ENCODE results near the gene CHD9.

The CHD9 gene

DNA sequence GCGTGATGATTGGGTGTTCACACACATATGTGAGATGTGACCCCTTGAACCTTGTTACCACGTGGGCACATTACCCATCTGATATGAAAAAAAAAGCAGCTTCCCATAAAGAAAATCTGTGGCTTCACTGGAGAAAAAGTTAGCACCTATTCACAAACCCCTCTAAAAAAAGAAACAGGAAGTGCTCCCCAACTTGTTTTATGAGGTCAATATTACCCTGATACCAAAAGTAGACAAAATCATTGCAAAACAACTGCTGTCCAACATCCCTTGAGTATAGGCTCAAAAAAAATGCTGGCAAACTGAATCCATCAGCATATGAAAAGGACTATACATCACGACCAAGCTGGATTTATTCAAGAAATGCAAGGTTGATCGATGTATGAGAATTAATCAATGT is 279.8 kb downstream of the CHD9 start:
- CTCF ChIA-PET: no interaction called here
- DNase-seq (ENCODE audit: extremely low spot score): no peak
- TF ChIP-seq FOXM1 (IDR thresholded peaks at IDR 0.05; ENCODE audit: borderline replicate concordance) (no peak), LEF1 (IDR thresholded peaks at IDR 0.05; ENCODE audit: borderline replicate concordance) (no peak), L3MBTL2 (conservative IDR thresholded peaks at IDR 0.05) (no peak), FOXK2 (IDR thresholded peaks at IDR 0.05) (no peak), SP1 (IDR thresholded peaks at IDR 0.05) (no peak), BHLHE40 (IDR thresholded peaks at IDR 0.05; ENCODE audit: borderline replicate concordance) (no peak), NFRKB (IDR thresholded peaks at IDR 0.05) (no peak), ARNT (IDR thresholded peaks at IDR 0.05) (no peak), SUZ12 (IDR thresholded peaks at IDR 0.05) (no peak), TARDBP (IDR thresholded peaks at IDR 0.05) (no peak), PKNOX1 (IDR thresholded peaks at IDR 0.05) (no peak)
- POLR2A ChIA-PET: no interaction called here

- CTCF ChIA-PET: no interaction called here
- TF ChIP-seq FOXK2 (IDR thresholded peaks at IDR 0.05) (no peak), HDGF (IDR thresholded peaks at IDR 0.05; ENCODE audit: borderline replicate concordance) (no peak), LEF1 (IDR thresholded peaks at IDR 0.05; ENCODE audit: borderline replicate concordance) (no peak), SP1 (IDR thresholded peaks at IDR 0.05) (no peak), TARDBP (IDR thresholded peaks at IDR 0.05) (no peak), NFRKB (IDR thresholded peaks at IDR 0.05) (no peak), BHLHE40 (IDR thresholded peaks at IDR 0.05; ENCODE audit: borderline replicate concordance) (no peak), L3MBTL2 (conservative IDR thresholded peaks at IDR 0.05) (no peak), FOXA1 (IDR thresholded peaks at IDR 0.05) (no peak), CTBP1 (IDR thresholded peaks at IDR 0.05; ENCODE audit: borderline replicate concordance) (no peak), FOXM1 (IDR thresholded peaks at IDR 0.05; ENCODE audit: borderline replicate concordance) (no peak), ELF4 (IDR thresholded peaks at IDR 0.05) (no peak), ARNT (IDR thresholded peaks at IDR 0.05) (no peak)
- DNase-seq (ENCODE audit: extremely low spot score): no peak
- POLR2A ChIA-PET: no interaction called here
Observed at GRCh38 chr16:53337294-53337693, 282.5 kb downstream of the CHD9 start.

GRCh38 chr16:53341792-53342191 is 287.0 kb downstream of the CHD9 start:
- DNase-seq (ENCODE audit: extremely low spot score): no peak
- ChIA-PET CTCF (interaction anchor here (0.7 kb wide), 1 partner anchor 50 kb away, joined by 4 read pairs; no protein-coding TSS in a partner anchor), POLR2A (no interaction called here)
- TF ChIP-seq ARNT (IDR thresholded peaks at IDR 0.05) (no peak), ELF4 (IDR thresholded peaks at IDR 0.05) (no peak), CTBP1 (IDR thresholded peaks at IDR 0.05; ENCODE audit: borderline replicate concordance) (no peak), LEF1 (IDR thresholded peaks at IDR 0.05; ENCODE audit: borderline replicate concordance) (no peak), FOXK2 (IDR thresholded peaks at IDR 0.05) (no peak), SP1 (IDR thresholded peaks at IDR 0.05) (no peak), HDGF (IDR thresholded peaks at IDR 0.05; ENCODE audit: borderline replicate concordance) (no peak), FOXA1 (IDR thresholded peaks at IDR 0.05) (no peak), NFRKB (IDR thresholded peaks at IDR 0.05) (no peak), TARDBP (IDR thresholded peaks at IDR 0.05) (no peak), SUZ12 (IDR thresholded peaks at IDR 0.05) (no peak), PKNOX1 (IDR thresholded peaks at IDR 0.05) (no peak), FOXM1 (IDR thresholded peaks at IDR 0.05; ENCODE audit: borderline replicate concordance) (no peak), BHLHE40 (IDR thresholded peaks at IDR 0.05; ENCODE audit: borderline replicate concordance) (no peak), L3MBTL2 (conservative IDR thresholded peaks at IDR 0.05) (no peak), ZNF384 (IDR thresholded peaks at IDR 0.05) (no peak)

DNA sequence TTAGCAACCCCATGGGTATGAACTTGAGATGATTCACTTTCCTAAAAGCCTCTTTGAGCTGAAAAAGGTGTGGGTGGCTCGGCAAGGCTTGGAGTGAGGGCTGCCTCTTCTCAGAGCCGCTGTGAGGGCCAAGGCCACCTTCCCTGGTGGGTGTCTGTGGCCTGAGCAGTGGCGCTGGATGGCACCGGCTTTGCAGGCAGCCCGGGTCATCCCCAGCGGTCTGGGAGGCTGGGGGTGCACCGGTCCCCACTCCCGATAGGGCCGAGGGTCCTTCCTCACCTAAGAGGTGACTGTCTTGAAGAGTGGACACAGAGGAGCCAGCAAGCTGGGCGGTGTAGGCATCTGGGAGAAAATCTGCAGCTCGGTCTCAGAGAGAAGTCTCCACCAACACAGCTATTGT is 300.3 kb downstream of the CHD9 start:
- DNase-seq (ENCODE audit: extremely low spot score): no peak
- ChIA-PET CTCF (no interaction called here), POLR2A (no interaction called here)
- TF ChIP-seq PKNOX1 (IDR thresholded peaks at IDR 0.05): no peak
- no peak for TF ChIP-seq CTBP1 (IDR thresholded peaks at IDR 0.05; ENCODE audit: borderline replicate concordance)
- TF ChIP-seq LEF1 (IDR thresholded peaks at IDR 0.05; ENCODE audit: borderline replicate concordance): no peak
- TF ChIP-seq FOXK2 (IDR thresholded peaks at IDR 0.05): no peak
- TF ChIP-seq ZNF384 (IDR thresholded peaks at IDR 0.05): no peak
- no peak for TF ChIP-seq ELF4 (IDR thresholded peaks at IDR 0.05)
- no peak for TF ChIP-seq L3MBTL2 (conservative IDR thresholded peaks at IDR 0.05)
- no peak for TF ChIP-seq HDGF (IDR thresholded peaks at IDR 0.05; ENCODE audit: borderline replicate concordance)
- TF ChIP-seq FOXA1 (IDR thresholded peaks at IDR 0.05): no peak
- TF ChIP-seq NFRKB (IDR thresholded peaks at IDR 0.05): no peak
- TF ChIP-seq ARNT (IDR thresholded peaks at IDR 0.05): no peak
- no peak for TF ChIP-seq BHLHE40 (IDR thresholded peaks at IDR 0.05; ENCODE audit: borderline replicate concordance)
- TF ChIP-seq FOXM1 (IDR thresholded peaks at IDR 0.05; ENCODE audit: borderline replicate concordance): no peak
- TF ChIP-seq TARDBP (IDR thresholded peaks at IDR 0.05): no peak
- TF ChIP-seq SUZ12 (IDR thresholded peaks at IDR 0.05): no peak
- no peak for TF ChIP-seq SP1 (IDR thresholded peaks at IDR 0.05)

GRCh38 chr16:53356478-53357207 is 301.9 kb downstream of the CHD9 start:
- no peak for TF ChIP-seq FOXK2 (IDR thresholded peaks at IDR 0.05)
- no peak for TF ChIP-seq ZNF384 (IDR thresholded peaks at IDR 0.05)
- no peak for TF ChIP-seq PKNOX1 (IDR thresholded peaks at IDR 0.05)
- TF ChIP-seq TARDBP (IDR thresholded peaks at IDR 0.05): no peak
- TF ChIP-seq NFRKB (IDR thresholded peaks at IDR 0.05): no peak
- ChIA-PET POLR2A (no interaction called here), CTCF (interaction anchor here (0.6 kb wide), 2 partner anchors 36 to 59 kb away, joined by 3 read pairs; no protein-coding TSS in a partner anchor)
- no peak for DNase-seq (ENCODE audit: extremely low spot score)
